Caco-2 (cell line): ENCODE measurements around the gene GBE1. TPM values are rescaled to one million over a fixed set of nuclear protein-coding genes. Genes with fewer than 3 reads are reported as not detected.

Experiments used
- BruUV-seq: library from RNA; stranded (reverse); fragments of 400-500 nt; replicated peaks from 2 replicates; lab custom pipeline; 2021; lab: Mats Ljungman, UMichigan
- CTCF ChIA-PET: fragments of 300-600 bp; sonication (Branson Sonifier 250); formaldehyde crosslinking; loops from one replicate; lab custom pipeline; 2022; ENCODE audit warnings: antibody characterized with exemption; lab: Charles Lee
- POLR2A ChIA-PET: fragments of 300-600 bp; sonication (Branson Sonifier 250); formaldehyde crosslinking; loops from one replicate; lab custom pipeline; 2022; ENCODE audit warnings: antibody characterized with exemption; lab: Charles Lee
- DNase-seq, 2 experiments: peaks; one replicate each; pipeline versions ENCODE4 v3.0.0 to v3.0.0-alpha.2; 2020 to 2022
- H3K27me3 ChIP-seq: replicated peaks from 2 replicates; pipeline ENCODE4 v1.6.0; 2011; ENCODE audit warnings: low read length; ENCODE audit not compliant: control insufficient read depth, insufficient read depth
- H3K36me3 ChIP-seq: 2 replicates; pipeline ENCODE4 v1.5.1; 2011; ENCODE audit warnings: low read length; ENCODE audit not compliant: control insufficient read depth, insufficient read depth
- H3K4me1 ChIP-seq: fragments of 250-450 bp; sonication (Bioruptor Pico); 2 replicates; pipeline ENCODE4 v1.5.1; 2020; ENCODE audit warnings: mild to moderate bottlenecking
- H3K4me3 ChIP-seq: 2 replicates; pipeline ENCODE4 v1.5.1; 2011; ENCODE audit warnings: low read depth, mild to moderate bottlenecking, control low read depth, low read length
- H3K9me3 ChIP-seq: fragments of 250-450 bp; sonication (Bioruptor Pico); 2 replicates; pipeline ENCODE4 v1.5.1; 2020; ENCODE audit warnings: mild to moderate bottlenecking, moderate library complexity
- H3K27ac Mint-ChIP-seq: one replicate; pipeline ENCODE4 v1.8.0; 2022; ENCODE audit warnings: mixed read lengths; ENCODE audit not compliant: unreplicated experiment
- H3K27me3 Mint-ChIP-seq: one replicate; pipeline ENCODE4 v1.8.0; 2022; ENCODE audit warnings: mixed read lengths; ENCODE audit not compliant: insufficient read depth, unreplicated experiment
- H3K36me3 Mint-ChIP-seq: one replicate; pipeline ENCODE4 v1.8.0; 2022; ENCODE audit warnings: mild to moderate bottlenecking, mixed read lengths; ENCODE audit not compliant: insufficient read depth, unreplicated experiment
- H3K4me1 Mint-ChIP-seq: one replicate; pipeline ENCODE4 v1.8.0; 2022; ENCODE audit warnings: low read depth, mixed read lengths; ENCODE audit not compliant: unreplicated experiment
- H3K4me3 Mint-ChIP-seq: one replicate; pipeline ENCODE4 v1.8.0; 2022; ENCODE audit warnings: mild to moderate bottlenecking, moderate library complexity, mixed read lengths; ENCODE audit not compliant: unreplicated experiment
- H3K9me3 Mint-ChIP-seq: one replicate; pipeline ENCODE4 v1.8.0; 2022; ENCODE audit warnings: mixed read lengths; ENCODE audit not compliant: unreplicated experiment
- CTCF ChIP-seq, 2 experiments: fragments of 200-600 bp in 1 of 2; IDR thresholded peaks; 1 replicate in 1 of 2; 2 replicates in 1 of 2; pipeline versions ENCODE4 v1.5.1 to v1.8.0; 2011 to 2022; ENCODE audit warnings: antibody characterized with exemption in 1 of 2, control low read depth in 1 of 2, inconsistent platforms in 1 of 2, low read depth in 1 of 2, low read length in 1 of 2, mild to moderate bottlenecking in 1 of 2, moderate library complexity in 1 of 2; ENCODE audit not compliant: insufficient read depth in 1 of 2, severe bottlenecking in 1 of 2, unreplicated experiment in 1 of 2
- intact Hi-C: fragments of 100-400 bp; cut with micrococcal nuclease; formaldehyde crosslinking; loops from one replicate; pipeline ENCODE4 v1.10.0; 2022; ENCODE audit not compliant: unreplicated experiment
- total RNA-seq: library from RNA; stranded (reverse); gene quantifications from 2 replicates; pipeline ENCODE4 v1.2.3, GENCODE V29; 2022

GBE1 gene
- total RNA-seq, 1 experiment from 2014 or later, result 8.2 TPM

GRCh38 chr3:81443958-81444357 is 317.5 kb downstream of the GBE1 start:
- Mint-ChIP-seq H3K27me3 (no peaks in the 10 kb centered on the region), H3K27ac (no peak overlapping the region), H3K4me1 (no peaks in the 10 kb centered on the region), H3K4me3 (no peak overlapping the region), H3K9me3 (no peaks in the 10 kb centered on the region), H3K36me3 (no peaks in the 10 kb centered on the region)
- DNase-seq, result no peak
- ChIA-PET POLR2A (no interaction called here), CTCF (no interaction called here)
- intact Hi-C loops, result no loop called here
- Histone ChIP-seq H3K4me3 (no peak overlapping the region), H3K36me3 (no peaks in the 10 kb centered on the region), H3K27me3 (no peaks in the 10 kb centered on the region), H3K9me3 (no peaks in the 10 kb centered on the region), H3K4me1 (no peaks in the 10 kb centered on the region)
- no TSS peak for BruUV-seq
- TF ChIP-seq CTCF (IDR thresholded peaks at IDR 0.05; ENCODE audit: insufficient read depth in 1 of 2, low read depth in 1 of 2, low read length in 1 of 2, severe bottlenecking in 1 of 2, unreplicated experiment in 1 of 2), result no peak

GRCh38 chr3:81443457-81443782 is 318.0 kb downstream of the GBE1 start:
- Mint-ChIP-seq H3K4me3 (no peak overlapping the region), H3K9me3 (no peaks in the 10 kb centered on the region), H3K27ac (no peak overlapping the region), H3K4me1 (peaks cover under 1% of the 10 kb centered on the region), H3K27me3 (no peaks in the 10 kb centered on the region), H3K36me3 (no peaks in the 10 kb centered on the region)
- intact Hi-C loops, result no loop called here
- DNase-seq, result no peak
- Histone ChIP-seq H3K27me3 (no peaks in the 10 kb centered on the region), H3K4me1 (no peaks in the 10 kb centered on the region), H3K36me3 (no peaks in the 10 kb centered on the region), H3K9me3 (no peaks in the 10 kb centered on the region), H3K4me3 (no peak overlapping the region)
- ChIA-PET CTCF (no interaction called here), POLR2A (no interaction called here)
- no TSS peak for BruUV-seq
- TF ChIP-seq CTCF (IDR thresholded peaks at IDR 0.05; ENCODE audit: insufficient read depth in 1 of 2, low read depth in 1 of 2, low read length in 1 of 2, severe bottlenecking in 1 of 2, unreplicated experiment in 1 of 2), result no peak

- ChIA-PET CTCF (no interaction called here), POLR2A (no interaction called here)
- Mint-ChIP-seq H3K9me3 (no peaks in the 10 kb centered on the region), H3K36me3 (no peaks in the 10 kb centered on the region), H3K27me3 (no peaks in the 10 kb centered on the region), H3K27ac (no peak overlapping the region), H3K4me1 (peaks cover 6% of the 10 kb centered on the region), H3K4me3 (no peak overlapping the region)
- TF ChIP-seq CTCF (IDR thresholded peaks at IDR 0.05; ENCODE audit: insufficient read depth in 1 of 2, low read depth in 1 of 2, low read length in 1 of 2, severe bottlenecking in 1 of 2, unreplicated experiment in 1 of 2), result no peak
- intact Hi-C loops, result no loop called here
- Histone ChIP-seq H3K9me3 (no peaks in the 10 kb centered on the region), H3K27me3 (no peaks in the 10 kb centered on the region), H3K4me1 (no peaks in the 10 kb centered on the region), H3K36me3 (no peaks in the 10 kb centered on the region), H3K4me3 (no peak overlapping the region)
- no peak for DNase-seq
- BruUV-seq, result no TSS peak
Observed at GRCh38 chr3:81442758-81443456, 318.5 kb downstream of the GBE1 start.
